Measurements from ENCODE around the gene CIZ1.

Gene CIZ1

DNA sequence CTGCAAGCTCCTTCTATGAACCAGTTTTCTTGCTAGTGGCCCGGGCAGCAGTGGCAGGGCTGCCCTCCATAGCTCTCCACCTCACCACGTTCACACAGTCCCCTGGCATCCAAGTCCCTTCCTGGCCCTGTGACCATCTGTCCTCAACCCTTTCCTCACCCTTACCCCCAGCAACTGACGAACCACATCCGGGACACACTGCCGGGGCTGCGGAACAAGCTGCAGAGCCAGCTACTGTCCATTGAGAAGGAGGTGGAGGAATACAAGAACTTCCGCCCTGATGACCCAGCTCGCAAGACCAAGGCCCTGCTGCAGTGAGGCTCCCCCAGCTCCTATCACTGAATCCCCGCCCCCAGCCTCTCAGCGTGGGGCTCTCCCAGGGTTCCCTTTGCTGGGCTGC, 30.7 kb upstream of the CIZ1 start:
- H3K27ac ChIP-seq (ENCODE audit: low read depth, low read length) = no peak overlapping the region
- H3K4me1 ChIP-seq (ENCODE audit: control insufficient read depth, insufficient read depth, low read length) = peaks cover 9% of the 10 kb centered on the region; the same call in 1 of the 2 replicates
- no peaks in the 10 kb centered on the region for H3K27me3 ChIP-seq (ENCODE audit: control insufficient read depth, insufficient read depth, low read length)
- peaks cover 27% of the 10 kb centered on the region for H3K36me3 ChIP-seq (ENCODE audit: control insufficient read depth, insufficient read depth, low read length)
- H3K9ac ChIP-seq (ENCODE audit: low read depth, low read length) = no peak overlapping the region
- H3K9me3 ChIP-seq (ENCODE audit: control insufficient read depth, insufficient read depth, low read length) = no peaks in the 10 kb centered on the region
- H3K4me3 ChIP-seq (ENCODE audit: low read depth, low read length) = no peak overlapping the region

DNA sequence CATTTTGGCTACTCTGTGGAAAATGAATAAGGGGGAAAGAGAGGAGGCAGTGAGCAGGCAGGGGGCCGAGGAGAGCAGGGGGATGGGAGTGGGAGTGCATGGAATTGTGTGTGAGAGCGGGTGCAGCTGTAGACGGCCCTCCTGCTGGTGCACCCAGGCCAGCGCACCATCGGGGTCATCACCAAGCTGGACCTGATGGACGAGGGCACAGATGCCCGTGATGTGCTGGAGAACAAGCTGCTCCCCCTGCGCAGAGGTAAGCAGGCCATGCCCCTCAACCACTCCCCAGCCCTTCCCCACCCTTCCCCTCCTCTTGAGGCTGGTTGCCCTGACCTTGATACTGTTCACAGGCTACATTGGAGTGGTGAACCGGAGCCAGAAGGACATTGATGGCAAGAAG, 28.5 kb upstream of the CIZ1 start:
- H3K9ac ChIP-seq (ENCODE audit: low read depth, low read length) = no peak overlapping the region
- no peaks in the 10 kb centered on the region; the same call in 1 of the 2 replicates for H3K27me3 ChIP-seq (ENCODE audit: control insufficient read depth, insufficient read depth, low read length)
- H3K4me1 ChIP-seq (ENCODE audit: control insufficient read depth, insufficient read depth, low read length) = peaks cover 9% of the 10 kb centered on the region; the same call in 1 of the 2 replicates
- H3K27ac ChIP-seq (ENCODE audit: low read depth, low read length) = no peak overlapping the region
- H3K36me3 ChIP-seq (ENCODE audit: control insufficient read depth, insufficient read depth, low read length) = peaks cover 27% of the 10 kb centered on the region
- H3K4me3 ChIP-seq (ENCODE audit: low read depth, low read length) = no peak overlapping the region
- H3K9me3 ChIP-seq (ENCODE audit: control insufficient read depth, insufficient read depth, low read length) = no peaks in the 10 kb centered on the region

GRCh38 chr9:128218518-128219389, 27.4 kb upstream of the CIZ1 start:
- no peak overlapping the region for H3K9ac ChIP-seq (ENCODE audit: low read depth, low read length)
- peaks cover 27% of the 10 kb centered on the region for H3K36me3 ChIP-seq (ENCODE audit: control insufficient read depth, insufficient read depth, low read length)
- peaks cover 9% of the 10 kb centered on the region; the same call in 1 of the 2 replicates for H3K4me1 ChIP-seq (ENCODE audit: control insufficient read depth, insufficient read depth, low read length)
- H3K9me3 ChIP-seq (ENCODE audit: control insufficient read depth, insufficient read depth, low read length) = no peaks in the 10 kb centered on the region
- no peak overlapping the region for H3K27ac ChIP-seq (ENCODE audit: low read depth, low read length)
- H3K4me3 ChIP-seq (ENCODE audit: low read depth, low read length) = peak overlapping the region; percentile 57
- no peaks in the 10 kb centered on the region; the same call in 1 of the 2 replicates for H3K27me3 ChIP-seq (ENCODE audit: control insufficient read depth, insufficient read depth, low read length)

GRCh38 chr9:128218172-128218517, 26.8 kb upstream of the CIZ1 start:
- no peaks in the 10 kb centered on the region; the same call in 1 of the 2 replicates for H3K27me3 ChIP-seq (ENCODE audit: control insufficient read depth, insufficient read depth, low read length)
- no peaks in the 10 kb centered on the region for H3K9me3 ChIP-seq (ENCODE audit: control insufficient read depth, insufficient read depth, low read length)
- H3K4me1 ChIP-seq (ENCODE audit: control insufficient read depth, insufficient read depth, low read length) = peaks cover 9% of the 10 kb centered on the region; the same call in 1 of the 2 replicates
- H3K27ac ChIP-seq (ENCODE audit: low read depth, low read length) = no peak overlapping the region
- peak overlapping the region; percentile 57 for H3K4me3 ChIP-seq (ENCODE audit: low read depth, low read length)
- peaks cover 23% of the 10 kb centered on the region for H3K36me3 ChIP-seq (ENCODE audit: control insufficient read depth, insufficient read depth, low read length)
- no peak overlapping the region for H3K9ac ChIP-seq (ENCODE audit: low read depth, low read length)

DNA sequence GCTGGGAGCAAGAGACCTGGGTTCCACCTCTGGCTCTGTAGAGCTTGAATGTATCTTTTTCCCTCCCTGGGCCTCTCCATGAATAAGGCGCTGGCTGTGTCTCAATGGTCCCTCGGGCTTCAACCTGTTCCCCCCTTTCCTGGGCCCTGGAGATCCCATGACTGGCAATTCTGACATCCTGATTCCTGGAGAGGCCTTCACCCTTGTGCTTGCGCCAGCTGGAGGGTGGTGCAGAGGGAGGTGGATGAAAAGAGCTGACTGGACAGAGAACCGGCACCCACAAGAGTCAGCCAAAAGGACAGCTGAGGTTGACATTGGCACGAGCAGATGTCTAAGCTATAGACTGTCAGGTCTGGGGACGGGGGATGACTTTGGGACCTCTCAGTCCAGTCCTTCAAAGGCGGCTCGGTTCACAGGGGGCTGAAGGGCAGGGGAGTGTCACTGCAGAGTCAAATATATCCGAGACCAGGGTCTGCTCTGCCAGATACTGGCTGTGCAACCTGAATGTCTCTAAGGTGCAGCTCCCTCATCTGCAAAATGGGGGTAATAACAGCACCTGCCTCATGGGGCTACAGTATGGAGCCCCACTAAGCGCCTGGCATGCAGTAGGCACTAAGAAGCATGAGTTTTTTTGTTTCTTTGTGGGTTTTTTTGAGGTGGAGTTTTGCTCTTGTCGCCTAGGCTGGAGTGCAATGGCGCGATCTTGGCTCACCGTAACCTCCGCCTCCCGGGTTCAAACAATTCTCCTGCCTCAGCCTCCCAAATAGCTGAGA, 25.6 kb upstream of the CIZ1 start:
- H3K9ac ChIP-seq (ENCODE audit: low read depth, low read length) = no peak overlapping the region
- peaks cover 9% of the 10 kb centered on the region; the same call in 1 of the 2 replicates for H3K4me1 ChIP-seq (ENCODE audit: control insufficient read depth, insufficient read depth, low read length)
- H3K36me3 ChIP-seq (ENCODE audit: control insufficient read depth, insufficient read depth, low read length) = peaks cover 11% of the 10 kb centered on the region
- H3K27ac ChIP-seq (ENCODE audit: low read depth, low read length) = no peak overlapping the region
- H3K27me3 ChIP-seq (ENCODE audit: control insufficient read depth, insufficient read depth, low read length) = peaks cover 6% of the 10 kb centered on the region; the same call in 1 of the 2 replicates
- H3K4me3 ChIP-seq (ENCODE audit: low read depth, low read length) = no peak overlapping the region
- no peaks in the 10 kb centered on the region for H3K9me3 ChIP-seq (ENCODE audit: control insufficient read depth, insufficient read depth, low read length)

- H3K36me3 ChIP-seq (ENCODE audit: control insufficient read depth, insufficient read depth, low read length) = peaks cover 9% of the 10 kb centered on the region
- H3K9me3 ChIP-seq (ENCODE audit: control insufficient read depth, insufficient read depth, low read length) = no peaks in the 10 kb centered on the region
- H3K4me3 ChIP-seq (ENCODE audit: low read depth, low read length) = no peak overlapping the region
- peaks cover 9% of the 10 kb centered on the region; the same call in 1 of the 2 replicates for H3K4me1 ChIP-seq (ENCODE audit: control insufficient read depth, insufficient read depth, low read length)
- H3K27ac ChIP-seq (ENCODE audit: low read depth, low read length) = no peak overlapping the region
- no peak overlapping the region for H3K9ac ChIP-seq (ENCODE audit: low read depth, low read length)
- H3K27me3 ChIP-seq (ENCODE audit: control insufficient read depth, insufficient read depth, low read length) = peaks cover 6% of the 10 kb centered on the region; the same call in 1 of the 2 replicates
Measured at GRCh38 chr9:128215491-128216409, 24.4 kb upstream of the CIZ1 start.

- peak overlapping the region; percentile 10 for H3K27ac ChIP-seq (ENCODE audit: low read depth, low read length)
- no peak overlapping the region for H3K4me3 ChIP-seq (ENCODE audit: low read depth, low read length)
- peaks cover 6% of the 10 kb centered on the region; the same call in 1 of the 2 replicates for H3K27me3 ChIP-seq (ENCODE audit: control insufficient read depth, insufficient read depth, low read length)
- no peaks in the 10 kb centered on the region for H3K9me3 ChIP-seq (ENCODE audit: control insufficient read depth, insufficient read depth, low read length)
- H3K36me3 ChIP-seq (ENCODE audit: control insufficient read depth, insufficient read depth, low read length) = peaks cover 2% of the 10 kb centered on the region
- H3K9ac ChIP-seq (ENCODE audit: low read depth, low read length) = no peak overlapping the region
- peaks cover 9% of the 10 kb centered on the region; the same call in 1 of the 2 replicates for H3K4me1 ChIP-seq (ENCODE audit: control insufficient read depth, insufficient read depth, low read length)
Measured at GRCh38 chr9:128214571-128215490, 23.5 kb upstream of the CIZ1 start.

DNA sequence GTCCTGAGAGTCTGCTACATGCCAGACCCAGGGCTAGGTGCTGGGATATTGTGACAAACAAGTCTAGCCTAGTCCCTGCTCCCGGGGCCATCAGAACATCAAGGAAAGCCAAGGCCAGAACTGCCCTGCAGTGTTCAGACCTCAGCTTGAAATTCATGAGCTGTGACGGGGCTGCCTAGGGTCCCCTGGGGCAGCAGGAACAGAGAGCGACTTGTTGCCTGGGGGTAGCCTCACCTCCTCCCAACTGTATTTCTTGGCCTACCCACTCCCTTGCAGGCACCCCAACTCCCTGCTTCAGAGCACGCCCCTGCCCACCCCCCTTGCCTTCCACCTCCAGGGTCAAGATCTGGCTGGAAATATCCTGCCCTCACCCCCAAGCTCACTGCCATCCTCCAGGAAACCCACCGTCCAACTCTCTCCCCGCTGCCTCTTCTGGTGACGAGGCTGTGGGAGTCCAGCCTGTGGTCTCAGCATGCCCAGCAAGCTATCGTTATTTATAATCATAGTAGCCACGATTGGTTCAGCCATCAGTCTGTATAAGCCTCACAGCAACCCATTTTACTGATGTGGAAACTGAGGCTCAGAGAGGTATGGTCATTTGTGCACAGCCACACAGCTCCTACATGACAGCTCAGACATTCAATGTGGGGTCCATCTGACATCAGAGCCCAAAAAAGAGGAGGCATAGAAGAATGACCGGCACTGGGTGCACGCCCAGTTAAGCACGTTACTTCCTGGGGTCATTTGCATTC, 22.6 kb upstream of the CIZ1 start:
- H3K36me3 ChIP-seq (ENCODE audit: control insufficient read depth, insufficient read depth, low read length) = no peaks in the 10 kb centered on the region
- H3K27ac ChIP-seq (ENCODE audit: low read depth, low read length) = no peak overlapping the region
- no peak overlapping the region for H3K4me3 ChIP-seq (ENCODE audit: low read depth, low read length)
- H3K27me3 ChIP-seq (ENCODE audit: control insufficient read depth, insufficient read depth, low read length) = peaks cover 6% of the 10 kb centered on the region; the same call in 1 of the 2 replicates
- no peaks in the 10 kb centered on the region for H3K9me3 ChIP-seq (ENCODE audit: control insufficient read depth, insufficient read depth, low read length)
- H3K4me1 ChIP-seq (ENCODE audit: control insufficient read depth, insufficient read depth, low read length) = peaks cover 9% of the 10 kb centered on the region; the same call in 1 of the 2 replicates
- H3K9ac ChIP-seq (ENCODE audit: low read depth, low read length) = no peak overlapping the region

DNA sequence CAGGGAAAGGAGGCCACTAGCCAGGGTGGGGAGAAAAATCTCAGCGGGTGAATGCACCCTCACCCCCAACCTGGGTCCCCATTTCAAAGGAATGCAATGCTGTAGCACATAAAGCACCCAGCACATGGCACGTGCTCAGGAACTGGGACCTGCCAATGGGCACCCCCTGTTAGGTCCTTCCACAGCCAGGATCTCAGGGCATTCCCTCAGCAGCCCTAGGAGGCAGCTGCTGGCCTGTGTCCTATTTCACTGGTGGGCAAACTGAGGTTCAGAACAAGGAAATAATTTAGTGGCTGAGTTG, 20.6 kb upstream of the CIZ1 start:
- peaks cover 6% of the 10 kb centered on the region; the same call in 1 of the 2 replicates for H3K27me3 ChIP-seq (ENCODE audit: control insufficient read depth, insufficient read depth, low read length)
- no peaks in the 10 kb centered on the region for H3K4me1 ChIP-seq (ENCODE audit: control insufficient read depth, insufficient read depth, low read length)
- no peak overlapping the region for H3K27ac ChIP-seq (ENCODE audit: low read depth, low read length)
- no peaks in the 10 kb centered on the region for H3K9me3 ChIP-seq (ENCODE audit: control insufficient read depth, insufficient read depth, low read length)
- H3K36me3 ChIP-seq (ENCODE audit: control insufficient read depth, insufficient read depth, low read length) = no peaks in the 10 kb centered on the region
- H3K4me3 ChIP-seq (ENCODE audit: low read depth, low read length) = no peak overlapping the region
- H3K9ac ChIP-seq (ENCODE audit: low read depth, low read length) = no peak overlapping the region
